K562 (cell line): ENCODE data around the gene CCDC138. TPM values are rescaled to one million over a fixed set of nuclear protein-coding genes. Genes with fewer than 3 reads are reported as not detected.

Source experiments
- ATAC-seq: fragments of 200-7000 bp; cut with Tn5 transposase; 3 replicates; pipeline ENCODE4 v1.9.1; 2020; ENCODE audit warnings: moderate library complexity
- BruUV-seq: library from RNA; stranded (reverse); fragments of 400-500 nt; replicated peaks from 2 replicates; lab custom pipeline; 2021; lab: Mats Ljungman, UMichigan
- CTCF ChIA-PET: fragments of 300-600 bp; formaldehyde crosslinking; extraction: SDS; loops from one replicate; lab custom pipeline; 2021; ENCODE audit warnings: low intra/inter-chr PET ratio; lab: Yijun Ruan, JAX
- POLR2A ChIA-PET: fragments of 300-600, 350-650 bp; sonication (Branson Sonifier 250); formaldehyde crosslinking; extraction: SDS; loops from one replicate; lab custom pipeline; 2021; ENCODE audit warnings: antibody characterized with exemption, inconsistent platforms; lab: Yijun Ruan, JAX
- DNase-seq, 4 experiments: peaks; one replicate each; pipeline versions ENCODE4 v3.0.0 to v3.0.0-alpha.2; 2011 to 2018; ENCODE audit warnings: low spot score in 3 of 4, mixed read lengths in 3 of 4; ENCODE audit errors: extremely low read depth in 1 of 4
- FAIRE-seq: peaks from 2 replicates; lab custom pipeline; 2011; peaks lifted over from hg19 to GRCh38; lab: Jason Lieb, UNC
- H2AFZ ChIP-seq: 2 replicates; pipeline ENCODE4 v1.6.0; 2011; ENCODE audit warnings: low read depth, low read length, control low read depth, inconsistent platforms
- H3K27ac ChIP-seq: fragments of 200-600 bp; 3 replicates; pipeline ENCODE4 v1.8.0; 2011; ENCODE audit warnings: low read depth, mild to moderate bottlenecking, control low read depth, inconsistent platforms, low read length, moderate library complexity, mixed read lengths; ENCODE audit errors: extremely low read depth
- H3K27me3 ChIP-seq, 2 experiments: fragments of 300-600 bp in 1 of 2; 2 replicates in 1 of 2; 3 replicates in 1 of 2; pipeline versions ENCODE4 v1.6.0 to v1.8.0; 2011; ENCODE audit warnings: inconsistent platforms in 2 of 2, low read length in 2 of 2, mild to moderate bottlenecking in 1 of 2, mixed read lengths in 1 of 2, moderate library complexity in 1 of 2; ENCODE audit not compliant: control insufficient read depth in 2 of 2, insufficient read depth in 2 of 2
- H3K36me3 ChIP-seq: fragments of 300-600 bp; 3 replicates; pipeline ENCODE4 v1.8.0; 2011; ENCODE audit warnings: mild to moderate bottlenecking, low read length, inconsistent platforms; ENCODE audit not compliant: control insufficient read depth, insufficient read depth
- H3K4me1 ChIP-seq, 2 experiments: fragments of 200-600 bp in 1 of 2; replicated peaks in 1 of 2; 2 replicates in 1 of 2; 3 replicates in 1 of 2; pipeline versions ENCODE4 v1.5.1 to v1.8.0; 2011; ENCODE audit warnings: inconsistent platforms in 2 of 2, low read length in 2 of 2, mild to moderate bottlenecking in 1 of 2, mixed read lengths in 1 of 2, moderate library complexity in 1 of 2; ENCODE audit not compliant: control insufficient read depth in 2 of 2, insufficient read depth in 2 of 2
- H3K4me2 ChIP-seq: 2 replicates; pipeline ENCODE4 v1.6.1; 2011; ENCODE audit warnings: low read length, control low read depth, inconsistent platforms, mixed read lengths; ENCODE audit not compliant: insufficient read depth
- H3K4me3 ChIP-seq: fragments of 200-600 bp; sonication (generic), shearing (Covaris generic); 2 replicates; pipeline ENCODE4 v1.5.1; 2016; ENCODE audit warnings: control low read depth, inconsistent platforms
- H3K79me2 ChIP-seq: fragments of 200-600 bp; 3 replicates; pipeline ENCODE4 v1.8.0; 2011; ENCODE audit warnings: low read length, inconsistent platforms; ENCODE audit not compliant: control insufficient read depth, insufficient read depth
- H3K9ac ChIP-seq, 2 experiments: 2 replicates each; pipeline versions ENCODE4 v1.6.0 to v1.6.1; 2011; ENCODE audit warnings: low read depth in 2 of 2, low read length in 2 of 2, control low read depth in 1 of 2, inconsistent platforms in 1 of 2, mild to moderate bottlenecking in 1 of 2, mixed read lengths in 1 of 2; ENCODE audit not compliant: insufficient read depth in 1 of 2
- H3K9me1 ChIP-seq: one replicate; pipeline ENCODE4 v1.6.0; 2011; ENCODE audit warnings: inconsistent platforms, mild to moderate bottlenecking, low read length, moderate library complexity; ENCODE audit not compliant: control insufficient read depth, insufficient read depth
- H3K9me3 ChIP-seq: replicated peaks from 2 replicates; pipeline ENCODE4 v1.5.1; 2011; ENCODE audit warnings: low read depth, low read length, inconsistent platforms; ENCODE audit not compliant: control insufficient read depth, insufficient read depth
- H4K20me1 ChIP-seq: replicated peaks from 2 replicates; pipeline ENCODE4 v1.6.1; 2011; ENCODE audit warnings: low read length, inconsistent platforms, mixed read lengths; ENCODE audit not compliant: control insufficient read depth, insufficient read depth
- RFX1 ChIP-seq: fragments of 450-650 bp; IDR thresholded peaks from 2 replicates; pipeline ENCODE4 v1.6.1; 2016; ENCODE audit warnings: mild to moderate bottlenecking, moderate library complexity
- WGBS: fragments of 100-300 bp; shearing (Covaris generic); methylation state at CpG from one replicate; pipeline ENCODE4 v1.1.6; 2016; ENCODE audit warnings: low coverage, mixed read lengths; ENCODE audit not compliant: insufficient coverage; ENCODE audit errors: missing lambda C conversion rate; 5-methylcytosine and 5-hydroxymethylcytosine counted together
- in situ Hi-C: fragments of 300-500 bp; cut with MboI; formaldehyde crosslinking; loops from 4 replicates; pipeline ENCODE4 v1.15.0; 2018; ENCODE audit warnings: inconsistent platforms, mixed read lengths
- intact Hi-C: fragments of 100-400 bp; cut with micrococcal nuclease; formaldehyde crosslinking; loops from 2 replicates; pipeline ENCODE4 v1.14.2; 2022
- polyA plus RNA-seq, 8 experiments: library from polyadenylated mRNA; depleted of rRNA in 4 of 8; stranded (reverse) in 5 of 8; unstranded in 3 of 8; fragments of >200 nt; fragmentation: Nextera tagmentation in 2 of 8; fragmentation: Illumina TruSeq in 1 of 8; extraction: Ambion mirVana in 2 of 8; extraction: Trizol in 1 of 8; gene quantifications; 2 replicates each; pipeline versions ENCODE4 v1.2.1 to v1.2.3, GENCODE V29; 2011 to 2014; ENCODE audit warnings: inconsistent platforms in 1 of 8, missing spikeins in 1 of 8
- total RNA-seq, 7 experiments: library from RNA; depleted of rRNA in 6 of 7; stranded (reverse); fragments of >200 nt in 6 of 7; fragmentation: Illumina TruSeq in 2 of 7; extraction: Trizol in 2 of 7; gene quantifications; 2 replicates each; pipeline versions ENCODE4 v1.2.1 to v1.2.3, GENCODE V29; 2011 to 2021; ENCODE audit warnings: low replicate concordance in 1 of 7
- TF ChIP-seq, protein P1 (sequence below): fragments of 200-800 bp; sonication (Bioruptor generic); IDR thresholded peaks from 2 replicates; pipeline ENCODE4 v1.6.1; 2016; ENCODE audit warnings: missing genetic modification characterization, missing compliant biosample characterization

CCDC138 gene
- total and polyA plus RNA-seq, 9 of the 15 experiments (the other 6 are each of a cell fraction or from before 2014, with no cell fraction given) = 17.5 to 44.6 (median 26.7) TPM

DNA sequence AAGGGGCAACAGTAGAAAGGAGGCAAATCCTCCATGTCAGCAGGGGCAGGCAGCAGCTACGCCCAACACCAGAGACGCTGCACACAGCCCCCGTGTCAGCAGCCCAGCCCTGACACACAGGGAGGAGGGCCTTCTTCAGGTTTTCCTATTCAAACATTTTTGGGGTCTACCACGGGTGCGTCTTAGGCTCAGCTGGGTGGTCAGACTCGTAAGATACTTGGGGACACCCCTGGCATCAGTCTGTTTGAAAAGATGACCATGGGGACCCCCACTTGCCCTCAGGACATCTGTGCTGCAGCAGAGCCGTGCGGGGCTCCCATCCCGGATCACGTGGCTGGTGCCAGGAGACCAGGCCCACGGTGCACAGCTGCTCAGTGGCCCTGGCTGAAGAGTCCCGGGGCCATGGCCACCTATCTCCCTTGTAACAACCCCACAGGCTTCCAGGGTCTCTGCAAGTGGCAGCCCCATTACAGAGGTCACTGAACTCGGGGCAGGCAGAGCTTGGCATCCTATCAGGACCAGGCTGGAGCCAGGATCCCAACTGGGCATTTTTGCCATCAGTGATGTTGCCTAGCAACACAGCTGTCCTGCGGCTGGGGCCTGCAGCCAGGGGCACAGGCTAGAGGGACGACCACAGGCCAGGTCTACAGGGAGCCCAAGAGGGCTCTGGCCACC is 120.0 kb downstream of the CCDC138 start:
- Histone ChIP-seq H3K27ac (no peak overlapping the region), H3K4me3 (no peak overlapping the region), H3K9ac (no peak overlapping the region), H3K36me3 (no peaks in the 10 kb centered on the region), H3K9me1 (no peaks in the 10 kb centered on the region)
- in situ Hi-C loops = no loop called here
- POLR2A ChIA-PET = no interaction called here
- DNase-seq = no peak
- intact Hi-C loops = no loop called here
- peak; percentile 59 for TF ChIP-seq RFX1
- TF ChIP-seq, protein P1, sequence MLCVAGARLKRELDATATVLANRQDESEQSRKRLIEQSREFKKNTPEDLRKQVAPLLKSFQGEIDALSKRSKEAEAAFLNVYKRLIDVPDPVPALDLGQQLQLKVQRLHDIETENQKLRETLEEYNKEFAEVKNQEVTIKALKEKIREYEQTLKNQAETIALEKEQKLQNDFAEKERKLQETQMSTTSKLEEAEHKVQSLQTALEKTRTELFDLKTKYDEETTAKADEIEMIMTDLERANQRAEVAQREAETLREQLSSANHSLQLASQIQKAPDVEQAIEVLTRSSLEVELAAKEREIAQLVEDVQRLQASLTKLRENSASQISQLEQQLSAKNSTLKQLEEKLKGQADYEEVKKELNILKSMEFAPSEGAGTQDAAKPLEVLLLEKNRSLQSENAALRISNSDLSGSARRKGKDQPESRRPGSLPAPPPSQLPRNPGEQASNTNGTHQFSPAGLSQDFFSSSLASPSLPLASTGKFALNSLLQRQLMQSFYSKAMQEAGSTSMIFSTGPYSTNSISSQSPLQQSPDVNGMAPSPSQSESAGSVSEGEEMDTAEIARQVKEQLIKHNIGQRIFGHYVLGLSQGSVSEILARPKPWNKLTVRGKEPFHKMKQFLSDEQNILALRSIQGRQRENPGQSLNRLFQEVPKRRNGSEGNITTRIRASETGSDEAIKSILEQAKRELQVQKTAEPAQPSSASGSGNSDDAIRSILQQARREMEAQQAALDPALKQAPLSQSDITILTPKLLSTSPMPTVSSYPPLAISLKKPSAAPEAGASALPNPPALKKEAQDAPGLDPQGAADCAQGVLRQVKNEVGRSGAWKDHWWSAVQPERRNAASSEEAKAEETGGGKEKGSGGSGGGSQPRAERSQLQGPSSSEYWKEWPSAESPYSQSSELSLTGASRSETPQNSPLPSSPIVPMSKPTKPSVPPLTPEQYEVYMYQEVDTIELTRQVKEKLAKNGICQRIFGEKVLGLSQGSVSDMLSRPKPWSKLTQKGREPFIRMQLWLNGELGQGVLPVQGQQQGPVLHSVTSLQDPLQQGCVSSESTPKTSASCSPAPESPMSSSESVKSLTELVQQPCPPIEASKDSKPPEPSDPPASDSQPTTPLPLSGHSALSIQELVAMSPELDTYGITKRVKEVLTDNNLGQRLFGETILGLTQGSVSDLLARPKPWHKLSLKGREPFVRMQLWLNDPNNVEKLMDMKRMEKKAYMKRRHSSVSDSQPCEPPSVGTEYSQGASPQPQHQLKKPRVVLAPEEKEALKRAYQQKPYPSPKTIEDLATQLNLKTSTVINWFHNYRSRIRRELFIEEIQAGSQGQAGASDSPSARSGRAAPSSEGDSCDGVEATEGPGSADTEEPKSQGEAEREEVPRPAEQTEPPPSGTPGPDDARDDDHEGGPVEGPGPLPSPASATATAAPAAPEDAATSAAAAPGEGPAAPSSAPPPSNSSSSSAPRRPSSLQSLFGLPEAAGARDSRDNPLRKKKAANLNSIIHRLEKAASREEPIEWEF (CRISPR knock-in tag) = no peak
- TF ChIP-seq, all 486 proteins: peak for 1
- Histone ChIP-seq H2AFZ (no peak overlapping the region), H4K20me1 (0 out of 2 replicates have a peak, but pooled peaks cover 8% of the 10 kb centered on the region), H3K9me3 (no peaks in the 10 kb centered on the region), H3K27me3 (peaks cover 25 to 62% of the 10 kb centered on the region in 2 experiments), H3K4me1 (no peaks in the 10 kb centered on the region), H3K79me2 (no peaks in the 10 kb centered on the region), H3K4me2 (no peak overlapping the region)
- CTCF ChIA-PET = no interaction called here
- FAIRE-seq = no peak
- no peak for ATAC-seq
- 0% methylated on average over 12 of the region's 15 CpGs for WGBS
- BruUV-seq = no TSS peak
